IMR-90 (cell line): ENCODE measurements around the gene KBTBD12. TPM values are rescaled to one million over a fixed set of nuclear protein-coding genes. Genes with fewer than 3 reads are reported as not detected.

Source experiments
- ATAC-seq: fragments of 200-7000 bp; cut with Tn5 transposase; 2 replicates; pipeline ENCODE4 v1.9.1; 2020; ENCODE audit warnings: low read depth, mild to moderate bottlenecking, moderate library complexity
- BruUV-seq: library from RNA; stranded (reverse); fragments of 400-500 nt; replicated peaks from 2 replicates; lab custom pipeline; 2021; lab: Mats Ljungman, UMichigan
- CTCF ChIA-PET: fragments of 300-600 bp; formaldehyde crosslinking; extraction: SDS; loops from one replicate; lab custom pipeline; 2021; ENCODE audit warnings: antibody characterized with exemption; lab: Yijun Ruan, JAX
- POLR2A ChIA-PET: fragments of 300-600 bp; sonication (Branson Sonifier 250); formaldehyde crosslinking; loops from one replicate; lab custom pipeline; 2022; ENCODE audit warnings: antibody characterized with exemption; ENCODE audit not compliant: unreplicated experiment; lab: Charles Lee
- DNase-seq: peaks from one replicate; pipeline ENCODE4 v3.0.0; 2013
- H2AFZ ChIP-seq: replicated peaks from 2 replicates; pipeline ENCODE3; 2013; ENCODE audit warnings: low read length, mild to moderate bottlenecking; ENCODE audit not compliant: poor library complexity
- H2AK5ac ChIP-seq: 2 replicates; pipeline ENCODE4 v1.6.1; 2013; ENCODE audit warnings: low read depth, low read length, inconsistent platforms
- H2AK9ac ChIP-seq: replicated peaks from 2 replicates; pipeline ENCODE3; 2013; ENCODE audit warnings: mild to moderate bottlenecking, low read depth, low read length, moderate library complexity; ENCODE audit not compliant: poor library complexity
- H2BK120ac ChIP-seq: 2 replicates; pipeline ENCODE4 v1.6.1; 2013; ENCODE audit warnings: low read depth, low read length, inconsistent platforms
- H2BK15ac ChIP-seq: 3 replicates; pipeline ENCODE4 v1.6.1; 2013; ENCODE audit warnings: low read depth, low read length, inconsistent platforms
- H2BK20ac ChIP-seq: 2 replicates; pipeline ENCODE4 v1.6.1; 2013; ENCODE audit warnings: low read depth, mild to moderate bottlenecking, inconsistent platforms, low read length, moderate library complexity
- H2BK5ac ChIP-seq: 2 replicates; pipeline ENCODE4 v1.6.1; 2013; ENCODE audit warnings: mild to moderate bottlenecking, low read depth, low read length, inconsistent platforms; ENCODE audit not compliant: poor library complexity, severe bottlenecking
- H3K14ac ChIP-seq: replicated peaks from 2 replicates; pipeline ENCODE4 v1.6.1; 2013; ENCODE audit warnings: low read depth, low read length, inconsistent platforms
- H3K18ac ChIP-seq: 2 replicates; pipeline ENCODE4 v1.6.1; 2013; ENCODE audit warnings: low read depth, low read length, control low read depth
- H3K23ac ChIP-seq: 2 replicates; pipeline ENCODE4 v1.6.1; 2013; ENCODE audit warnings: low read depth, low read length, inconsistent platforms
- H3K27ac ChIP-seq: 2 replicates; pipeline ENCODE4 v1.5.1; 2013; ENCODE audit warnings: mild to moderate bottlenecking, control low read depth, low read length; ENCODE audit not compliant: insufficient read depth
- H3K27me3 ChIP-seq: 2 replicates; pipeline ENCODE4 v1.6.1; 2013; ENCODE audit warnings: low read length; ENCODE audit not compliant: control insufficient read depth, insufficient read depth
- H3K36me3 ChIP-seq: 2 replicates; pipeline ENCODE4 v1.6.1; 2013; ENCODE audit warnings: low read length, mixed read lengths; ENCODE audit not compliant: control insufficient read depth, insufficient read depth
- H3K4ac ChIP-seq: 2 replicates; pipeline ENCODE4 v1.6.1; 2013; ENCODE audit warnings: low read depth, low read length, inconsistent platforms
- H3K4me1 ChIP-seq: 2 replicates; pipeline ENCODE4 v1.6.1; 2013; ENCODE audit warnings: low read length, mixed read lengths; ENCODE audit not compliant: control insufficient read depth, insufficient read depth
- H3K4me2 ChIP-seq: 2 replicates; pipeline ENCODE4 v1.6.1; 2013; ENCODE audit warnings: low read depth, mild to moderate bottlenecking, control low read depth, low read length, moderate library complexity
- H3K4me3 ChIP-seq: 2 replicates; pipeline ENCODE4 v1.5.1; 2013; ENCODE audit warnings: low read depth, mild to moderate bottlenecking, control low read depth, low read length, moderate library complexity; ENCODE audit not compliant: insufficient read depth
- H3K56ac ChIP-seq: 2 replicates; pipeline ENCODE4 v1.6.1; 2013; ENCODE audit warnings: low read length, inconsistent platforms; ENCODE audit not compliant: insufficient read depth; ENCODE audit errors: extremely low read depth
- H3K79me1 ChIP-seq, 2 experiments: 2 replicates each; pipeline ENCODE4 v1.6.1; 2013; ENCODE audit warnings: low read length in 2 of 2, inconsistent platforms in 1 of 2, low read depth in 1 of 2
- H3K9ac ChIP-seq: 2 replicates; pipeline ENCODE4 v1.6.1; 2013; ENCODE audit warnings: low read depth, low read length, control low read depth
- H3K9me1 ChIP-seq: 2 replicates; pipeline ENCODE4 v1.6.1; 2013; ENCODE audit warnings: low read length, inconsistent platforms; ENCODE audit not compliant: insufficient read depth
- H3K9me3 ChIP-seq: 2 replicates; pipeline ENCODE4 v1.6.1; 2013; ENCODE audit warnings: low read length; ENCODE audit not compliant: control insufficient read depth, insufficient read depth
- H4K20me1 ChIP-seq: 2 replicates; pipeline ENCODE4 v1.6.1; 2013; ENCODE audit warnings: low read length, inconsistent platforms; ENCODE audit not compliant: insufficient read depth
- H4K5ac ChIP-seq: 2 replicates; pipeline ENCODE4 v1.6.1; 2013; ENCODE audit warnings: mild to moderate bottlenecking, low read depth, low read length, control low read depth
- H4K8ac ChIP-seq, 2 experiments: 2 replicates each; pipeline ENCODE4 v1.6.1; 2013; ENCODE audit warnings: low read depth in 2 of 2, low read length in 2 of 2, control low read depth in 1 of 2, inconsistent platforms in 1 of 2
- H4K91ac ChIP-seq: 2 replicates; pipeline ENCODE4 v1.6.1; 2013; ENCODE audit warnings: low read depth, low read length, inconsistent platforms; ENCODE audit not compliant: insufficient read depth
- BHLHE40 ChIP-seq: fragments of 150-350 bp; IDR thresholded peaks from 2 replicates; pipeline ENCODE4 v1.6.1; 2016; ENCODE audit warnings: mild to moderate bottlenecking, low read depth, low read length
- CHD1 ChIP-seq: IDR thresholded peaks from 2 replicates; pipeline ENCODE4 v1.6.1; 2012; ENCODE audit warnings: low read depth, low read length, improper control_type of control experiment
- NFE2L2 ChIP-seq: fragments of 150-350 bp; IDR thresholded peaks from 2 replicates; pipeline ENCODE4 v1.6.1; 2016; ENCODE audit warnings: low read depth, mild to moderate bottlenecking, low read length
- RAD21 ChIP-seq: IDR thresholded peaks from 2 replicates; pipeline ENCODE4 v1.6.1; 2012; ENCODE audit warnings: low read length, improper control_type of control experiment
- WGBS, 2 experiments: methylation state at CpG; one replicate each; pipeline versions ENCODE4 v1.1.5 to v1.1.7; 2013; ENCODE audit warnings: missing lambda C conversion rate in 2 of 2; ENCODE audit not compliant: insufficient read length in 1 of 2; ENCODE audit errors: extremely low coverage in 2 of 2; 5-methylcytosine and 5-hydroxymethylcytosine counted together
- dilution Hi-C: fragments of 300-500 bp; cut with HindIII; formaldehyde crosslinking; loops from one replicate; pipeline ENCODE4 v1.14.3; 2018; ENCODE audit warnings: low sequenced_read_pairs; ENCODE audit not compliant: unreplicated experiment
- in situ Hi-C: fragments of 300-500 bp; cut with MboI; formaldehyde crosslinking; loops from 3 replicates; pipeline ENCODE4 v1.14.3; 2019; ENCODE audit warnings: low sequenced_read_pairs, inconsistent platforms, mixed read lengths
- intact Hi-C: fragments of 100-400 bp; cut with micrococcal nuclease; formaldehyde crosslinking; loops from 2 replicates; pipeline ENCODE4 v1.10.0; 2022
- polyA plus RNA-seq, 3 experiments: library from polyadenylated mRNA; depleted of rRNA; stranded (reverse); fragments of >200 nt; gene quantifications; 2 replicates each; pipeline ENCODE4 v1.2.3, GENCODE V29; 2012; ENCODE audit warnings: low replicate concordance in 1 of 3
- total RNA-seq: library from RNA; depleted of rRNA; stranded (reverse); fragments of >200 nt; gene quantifications from 2 replicates; pipeline ENCODE4 v1.2.3, GENCODE V29; 2012

Gene KBTBD12
- total and polyA plus RNA-seq, 2 of the 4 experiments (the other 2 are of a cell fraction), result not detected

DNA sequence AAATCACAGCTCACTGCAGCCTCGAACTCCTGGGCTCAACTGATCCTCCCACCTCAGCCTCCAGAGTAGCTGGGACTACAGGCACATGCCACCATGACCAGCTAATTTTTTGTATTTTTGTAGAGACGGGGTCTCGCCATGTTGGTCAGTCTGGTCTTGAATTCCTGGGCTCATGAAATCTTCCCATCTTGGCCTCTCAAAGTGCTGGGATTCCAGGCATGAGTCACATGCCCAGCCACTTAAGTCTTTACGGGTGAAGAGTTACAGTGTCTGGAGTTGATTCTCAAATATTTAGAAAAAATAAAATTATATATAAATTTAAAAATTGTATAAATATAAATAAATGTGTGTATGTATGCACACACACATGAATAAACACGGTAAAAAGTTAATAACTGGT, 14.5 kb upstream of the KBTBD12 start:
- H3K9me3 ChIP-seq, result no peaks in the 10 kb centered on the region
- no peak for ATAC-seq
- H3K9me1 ChIP-seq, result no peaks in the 10 kb centered on the region
- no peaks in the 10 kb centered on the region for H3K79me1 ChIP-seq
- H4K5ac ChIP-seq, result no peak overlapping the region
- H3K14ac ChIP-seq, result no peak overlapping the region
- dilution Hi-C loops (no loop called here), intact Hi-C loops (no loop called here), in situ Hi-C loops (no loop called here)
- TF ChIP-seq RAD21 (no peak), BHLHE40 (no peak), NFE2L2 (no peak), CHD1 (no peak)
- no peak overlapping the region for H3K9ac ChIP-seq
- no peak for DNase-seq
- H3K23ac ChIP-seq, result no peak overlapping the region
- H3K56ac ChIP-seq, result no peak overlapping the region
- H3K4me1 ChIP-seq, result no peaks in the 10 kb centered on the region
- no peak overlapping the region for H2AFZ ChIP-seq
- no peak overlapping the region for H2AK9ac ChIP-seq
- no peak overlapping the region for H2BK120ac ChIP-seq
- H3K18ac ChIP-seq, result no peak overlapping the region
- no peak overlapping the region for H3K4me2 ChIP-seq
- H3K27me3 ChIP-seq, result peaks cover 32% of the 10 kb centered on the region
- no peak overlapping the region for H2BK15ac ChIP-seq
- no peak overlapping the region for H3K4ac ChIP-seq
- H2AK5ac ChIP-seq, result no peak overlapping the region
- no peak overlapping the region for H3K4me3 ChIP-seq
- no peak overlapping the region for H2BK20ac ChIP-seq
- no peaks in the 10 kb centered on the region for H4K20me1 ChIP-seq
- H4K91ac ChIP-seq, result no peak overlapping the region
- whole genome bisulfite sequencing, 2 experiments, result no CpG with 5 or more reads among the region's 5 CpGs
- no peak overlapping the region for H3K27ac ChIP-seq
- ChIA-PET POLR2A (no interaction called here), CTCF (no interaction called here)
- H2BK5ac ChIP-seq, result no peak overlapping the region
- BruUV-seq, result no TSS peak
- H3K36me3 ChIP-seq, result no peaks in the 10 kb centered on the region
- no peak overlapping the region for H4K8ac ChIP-seq
